GM12878 (cell line): ENCODE results near the gene NTPCR. TPM values are rescaled to one million over a fixed set of nuclear protein-coding genes. Genes with fewer than 3 reads are reported as not detected.

Experiments used
- ATAC-seq: fragments of 200-7000 bp; cut with Tn5 transposase; 3 replicates; pipeline ENCODE4 v1.9.1; 2020; ENCODE audit warnings: mild to moderate bottlenecking, moderate library complexity
- BruUV-seq: library from RNA; stranded (reverse); fragments of 400-500 nt; replicated peaks from 2 replicates; lab custom pipeline; 2021; lab: Mats Ljungman, UMichigan
- CTCF ChIA-PET: fragments of 300-600 bp; sonication (Branson Sonifier 250); formaldehyde crosslinking; extraction: SDS; loops from one replicate; lab custom pipeline; 2021; ENCODE audit warnings: inconsistent platforms; lab: Yijun Ruan, JAX
- POLR2A ChIA-PET: fragments of 350-600 bp; formaldehyde crosslinking; extraction: SDS; loops from one replicate; lab custom pipeline; 2021; ENCODE audit warnings: inconsistent platforms; lab: Charles Lee
- RAD21 ChIA-PET: fragments of 300-600 bp; sonication (Branson Sonifier 250); formaldehyde crosslinking; loops from one replicate; lab custom pipeline; 2023; ENCODE audit warnings: antibody characterized with exemption; ENCODE audit not compliant: unreplicated experiment; lab: Charles Lee
- SMC1A ChIA-PET: fragments of 300-600 bp; sonication (Branson Sonifier 250); formaldehyde crosslinking; loops from one replicate; lab custom pipeline; 2023; ENCODE audit not compliant: unreplicated experiment, uncharacterized antibody; lab: Charles Lee
- DNase-seq: peaks from one replicate; pipeline ENCODE4 v3.0.0-alpha.2; 2011; ENCODE audit warnings: low read depth, low spot score
- FAIRE-seq: peaks from 3 replicates; lab custom pipeline; 2011; peaks lifted over from hg19 to GRCh38; lab: Jason Lieb, UNC
- H2AFZ ChIP-seq: 2 replicates; pipeline ENCODE4 v1.6.0; 2011; ENCODE audit warnings: low read depth, low read length, control low read depth; ENCODE audit not compliant: control insufficient read depth
- H3K27ac ChIP-seq: 2 replicates; pipeline ENCODE4 v1.5.1; 2011; ENCODE audit warnings: control low read depth; ENCODE audit not compliant: control insufficient read depth, insufficient read depth
- H3K27me3 ChIP-seq, 2 experiments: replicated peaks in 1 of 2; 2 replicates each; pipeline versions ENCODE4 v1.6.0 to v1.6.1; 2011; ENCODE audit warnings: low read length in 1 of 2; ENCODE audit not compliant: control insufficient read depth in 2 of 2, insufficient read depth in 2 of 2
- H3K36me3 ChIP-seq, 2 experiments: 2 replicates each; pipeline ENCODE4 v1.5.1; 2011; ENCODE audit warnings: low read length in 1 of 2; ENCODE audit not compliant: control insufficient read depth in 2 of 2, insufficient read depth in 2 of 2
- H3K4me1 ChIP-seq: 2 replicates; pipeline ENCODE4 v1.6.1; 2011; ENCODE audit warnings: mild to moderate bottlenecking, low read length, moderate library complexity, mixed read lengths; ENCODE audit not compliant: control insufficient read depth, insufficient read depth
- H3K4me2 ChIP-seq: 2 replicates; pipeline ENCODE4 v1.6.0; 2011; ENCODE audit warnings: control low read depth; ENCODE audit not compliant: control insufficient read depth, insufficient read depth
- H3K4me3 ChIP-seq: fragments of 200-600 bp; sonication (generic); 2 replicates; pipeline ENCODE4 v1.5.1; 2016
- H3K79me2 ChIP-seq: 2 replicates; pipeline ENCODE4 v1.6.0; 2011; ENCODE audit warnings: low read length; ENCODE audit not compliant: control insufficient read depth, insufficient read depth
- H3K9ac ChIP-seq: 2 replicates; pipeline ENCODE4 v1.8.0; 2011; ENCODE audit warnings: low read length, control low read depth, mixed read lengths; ENCODE audit not compliant: control insufficient read depth, insufficient read depth
- H3K9me3 ChIP-seq: replicated peaks from 3 replicates; pipeline ENCODE4 v1.5.1; 2011; ENCODE audit warnings: mild to moderate bottlenecking, low read length; ENCODE audit not compliant: control insufficient read depth, insufficient read depth
- H4K20me1 ChIP-seq: 2 replicates; pipeline ENCODE4 v1.6.0; 2011; ENCODE audit not compliant: control insufficient read depth, insufficient read depth
- BCL11A ChIP-seq: IDR thresholded peaks from 2 replicates; pipeline ENCODE4 v1.6.1; 2011; ENCODE audit warnings: low read depth, low read length
- CBFB ChIP-seq: IDR thresholded peaks from 2 replicates; pipeline ENCODE4 v1.6.1; 2016; ENCODE audit warnings: antibody characterized with exemption, low read depth
- CBX5 ChIP-seq: sonication (generic); IDR thresholded peaks from 2 replicates; pipeline ENCODE4 v1.6.1; 2016; ENCODE audit warnings: low read depth, moderate library complexity, mild to moderate bottlenecking, inconsistent platforms
- EP300 ChIP-seq, 2 experiments: fragments of 150-350 bp in 1 of 2; IDR thresholded peaks; 2 replicates each; pipeline ENCODE4 v1.6.1; 2011 to 2012; ENCODE audit warnings: low read depth in 2 of 2, low read length in 2 of 2, borderline replicate concordance in 1 of 2, improper control_type of control experiment in 1 of 2, inconsistent platforms in 1 of 2; ENCODE audit not compliant: control insufficient read depth in 1 of 2
- HSF1 ChIP-seq: fragments of 150-350 bp; IDR thresholded peaks from 2 replicates; pipeline ENCODE4 v1.6.1; 2014; ENCODE audit warnings: mild to moderate bottlenecking, low read depth, low read length
- MTA3 ChIP-seq: IDR thresholded peaks from 2 replicates; pipeline ENCODE4 v1.6.1; 2012; ENCODE audit warnings: low read length, inconsistent platforms, borderline replicate concordance
- NBN ChIP-seq: fragments of 450-650 bp; IDR thresholded peaks from 2 replicates; pipeline ENCODE4 v1.6.1; 2016
- NRF1 ChIP-seq: conservative IDR thresholded peaks from 2 replicates; pipeline ENCODE4 v1.6.1; 2011; ENCODE audit warnings: mild to moderate bottlenecking, low read depth, low read length, improper control_type of control experiment
- PML ChIP-seq: IDR thresholded peaks from 2 replicates; pipeline ENCODE4 v1.6.1; 2012; ENCODE audit warnings: low read length, inconsistent platforms
- RB1 ChIP-seq: fragments of 450-650 bp; formaldehyde crosslinking; IDR thresholded peaks from 2 replicates; pipeline ENCODE4 v1.6.1; 2017; ENCODE audit warnings: mild to moderate bottlenecking, borderline replicate concordance
- SMC3 ChIP-seq: IDR thresholded peaks from 2 replicates; pipeline ENCODE4 v1.6.1; 2011; ENCODE audit warnings: low read length, improper control_type of control experiment, borderline replicate concordance
- SREBF1 ChIP-seq: IDR thresholded peaks from 2 replicates; pipeline ENCODE4 v1.6.1; 2012; ENCODE audit warnings: mild to moderate bottlenecking, low read length
- STAT1 ChIP-seq: fragments of 450-650 bp; conservative IDR thresholded peaks from 2 replicates; pipeline ENCODE4 v1.6.1; 2014; ENCODE audit warnings: antibody characterized with exemption, mild to moderate bottlenecking
- ZNF217 ChIP-seq: fragments of 450-650 bp; IDR thresholded peaks from 2 replicates; pipeline ENCODE4 v1.6.1; 2017; ENCODE audit warnings: antibody characterized with exemption, mild to moderate bottlenecking
- ZNF622 ChIP-seq: fragments of 450-650 bp; IDR thresholded peaks from 2 replicates; pipeline ENCODE4 v1.6.1; 2017; ENCODE audit warnings: mild to moderate bottlenecking, inconsistent platforms
- ZSCAN29 ChIP-seq: fragments of 450-650 bp; IDR thresholded peaks from 2 replicates; pipeline ENCODE4 v1.6.1; 2017; ENCODE audit warnings: mild to moderate bottlenecking, moderate library complexity
- WGBS: methylation state at CpG from one replicate; pipeline ENCODE4 v1.1.6; 2016; ENCODE audit warnings: low lambda C conversion rate; ENCODE audit not compliant: insufficient replicate concordance, insufficient coverage; ENCODE audit errors: missing lambda C conversion rate; 5-methylcytosine and 5-hydroxymethylcytosine counted together
- in situ Hi-C: fragments of 300-500 bp; cut with MboI; formaldehyde crosslinking; loops from 9 replicates; pipeline ENCODE4 v1.14.3; 2018; ENCODE audit warnings: mixed read lengths
- intact Hi-C: fragments of 100-400 bp; cut with micrococcal nuclease; formaldehyde crosslinking; loops from one replicate; pipeline ENCODE4 v1.14.2; 2022; ENCODE audit not compliant: unreplicated experiment
- polyA plus RNA-seq, 11 experiments: library from polyadenylated mRNA; depleted of rRNA in 4 of 11; unstranded in 6 of 11; stranded (reverse) in 5 of 11; fragments of >200 nt; fragmentation: Nextera tagmentation in 4 of 11; fragmentation: Illumina TruSeq in 1 of 11; extraction: Ambion mirVana in 4 of 11; extraction: Trizol in 1 of 11; gene quantifications; 1 replicate in 1 of 11; 2 replicates in 10 of 11; pipeline versions ENCODE4 v1.2.1 to v1.2.3, GENCODE V29; 2011 to 2016; ENCODE audit warnings: inconsistent platforms in 2 of 11, missing spikeins in 2 of 11, low read depth in 1 of 11
- total RNA-seq, 4 experiments: library from RNA; depleted of rRNA in 3 of 4; stranded (reverse); fragments of >200 nt in 3 of 4; fragmentation: Illumina TruSeq in 1 of 4; extraction: Trizol in 1 of 4; gene quantifications; 2 replicates each; pipeline versions ENCODE4 v1.2.1 to v1.2.3, GENCODE V29; 2013 to 2021
- TF ChIP-seq, protein P1 (sequence below): fragments of 450-650 bp; IDR thresholded peaks from 2 replicates; pipeline ENCODE4 v1.6.1; 2017; ENCODE audit warnings: borderline replicate concordance
- TF ChIP-seq, protein P2 (sequence below): fragments of 450-650 bp; IDR thresholded peaks from 2 replicates; pipeline ENCODE4 v1.6.1; 2017; ENCODE audit warnings: antibody characterized with exemption, mild to moderate bottlenecking, moderate library complexity
- TF ChIP-seq, protein P3 (sequence below): fragments of 450-650 bp; IDR thresholded peaks from 2 replicates; pipeline ENCODE4 v1.6.1; 2016; ENCODE audit warnings: mild to moderate bottlenecking

Gene NTPCR
- total and polyA plus RNA-seq, 10 of the 15 experiments (the other 5 are each of a cell fraction or from before 2014, with no cell fraction given) = 25.4 to 109 (median 56.6) TPM

GRCh38 chr1:232970508-232970907, 20.1 kb downstream of the NTPCR start:
- ChIA-PET RAD21 (no interaction called here), POLR2A (no interaction called here), SMC1A (interaction anchor here (0.9 kb wide), 1 partner anchor 17 kb away, joined by 3 read pairs; no protein-coding TSS in a partner anchor), CTCF (no interaction called here)
- no TSS peak for BruUV-seq
- no peak for ATAC-seq
- WGBS = 72% methylated on average over 4 of the region's 4 CpGs
- Histone ChIP-seq H3K27ac (no peak overlapping the region), H3K4me3 (no peak overlapping the region), H3K9me3 (peaks cover 13% of the 10 kb centered on the region), H3K9ac (no peak overlapping the region), H3K79me2 (no peaks in the 10 kb centered on the region), H3K4me1 (no peaks in the 10 kb centered on the region), H4K20me1 (no peaks in the 10 kb centered on the region), H3K27me3 (no peaks in the 10 kb centered on the region), H3K4me2 (no peak overlapping the region), H2AFZ (no peak overlapping the region), H3K36me3 (peaks cover 8 to 16% of the 10 kb centered on the region in 2 experiments)
- DNase-seq = no peak
- FAIRE-seq = no peak
- in situ Hi-C loops = no loop called here
- intact Hi-C loops = no loop called here
- TF ChIP-seq MTA3 (no peak), HSF1 (no peak), ZNF622 (no peak), SMC3 (no peak), ZNF217 (no peak), BCL11A (no peak), ZSCAN29 (no peak), PML (no peak), NRF1 (no peak), NBN (no peak), CBX5 (no peak), EP300 (IDR thresholded peaks at IDR 0.05; ENCODE audit: borderline replicate concordance in 1 of 2, control insufficient read depth in 1 of 2, low read depth in 2 of 2, low read length in 2 of 2) (no peak), RB1 (no peak), SREBF1 (no peak), STAT1 (no peak), CBFB (no peak)
- TF ChIP-seq, protein P1, sequence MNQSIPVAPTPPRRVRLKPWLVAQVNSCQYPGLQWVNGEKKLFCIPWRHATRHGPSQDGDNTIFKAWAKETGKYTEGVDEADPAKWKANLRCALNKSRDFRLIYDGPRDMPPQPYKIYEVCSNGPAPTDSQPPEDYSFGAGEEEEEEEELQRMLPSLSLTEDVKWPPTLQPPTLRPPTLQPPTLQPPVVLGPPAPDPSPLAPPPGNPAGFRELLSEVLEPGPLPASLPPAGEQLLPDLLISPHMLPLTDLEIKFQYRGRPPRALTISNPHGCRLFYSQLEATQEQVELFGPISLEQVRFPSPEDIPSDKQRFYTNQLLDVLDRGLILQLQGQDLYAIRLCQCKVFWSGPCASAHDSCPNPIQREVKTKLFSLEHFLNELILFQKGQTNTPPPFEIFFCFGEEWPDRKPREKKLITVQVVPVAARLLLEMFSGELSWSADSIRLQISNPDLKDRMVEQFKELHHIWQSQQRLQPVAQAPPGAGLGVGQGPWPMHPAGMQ = no peak
- TF ChIP-seq, protein P2, sequence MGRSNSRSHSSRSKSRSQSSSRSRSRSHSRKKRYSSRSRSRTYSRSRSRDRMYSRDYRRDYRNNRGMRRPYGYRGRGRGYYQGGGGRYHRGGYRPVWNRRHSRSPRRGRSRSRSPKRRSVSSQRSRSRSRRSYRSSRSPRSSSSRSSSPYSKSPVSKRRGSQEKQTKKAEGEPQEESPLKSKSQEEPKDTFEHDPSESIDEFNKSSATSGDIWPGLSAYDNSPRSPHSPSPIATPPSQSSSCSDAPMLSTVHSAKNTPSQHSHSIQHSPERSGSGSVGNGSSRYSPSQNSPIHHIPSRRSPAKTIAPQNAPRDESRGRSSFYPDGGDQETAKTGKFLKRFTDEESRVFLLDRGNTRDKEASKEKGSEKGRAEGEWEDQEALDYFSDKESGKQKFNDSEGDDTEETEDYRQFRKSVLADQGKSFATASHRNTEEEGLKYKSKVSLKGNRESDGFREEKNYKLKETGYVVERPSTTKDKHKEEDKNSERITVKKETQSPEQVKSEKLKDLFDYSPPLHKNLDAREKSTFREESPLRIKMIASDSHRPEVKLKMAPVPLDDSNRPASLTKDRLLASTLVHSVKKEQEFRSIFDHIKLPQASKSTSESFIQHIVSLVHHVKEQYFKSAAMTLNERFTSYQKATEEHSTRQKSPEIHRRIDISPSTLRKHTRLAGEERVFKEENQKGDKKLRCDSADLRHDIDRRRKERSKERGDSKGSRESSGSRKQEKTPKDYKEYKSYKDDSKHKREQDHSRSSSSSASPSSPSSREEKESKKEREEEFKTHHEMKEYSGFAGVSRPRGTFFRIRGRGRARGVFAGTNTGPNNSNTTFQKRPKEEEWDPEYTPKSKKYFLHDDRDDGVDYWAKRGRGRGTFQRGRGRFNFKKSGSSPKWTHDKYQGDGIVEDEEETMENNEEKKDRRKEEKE = no peak
- TF ChIP-seq, protein P3, sequence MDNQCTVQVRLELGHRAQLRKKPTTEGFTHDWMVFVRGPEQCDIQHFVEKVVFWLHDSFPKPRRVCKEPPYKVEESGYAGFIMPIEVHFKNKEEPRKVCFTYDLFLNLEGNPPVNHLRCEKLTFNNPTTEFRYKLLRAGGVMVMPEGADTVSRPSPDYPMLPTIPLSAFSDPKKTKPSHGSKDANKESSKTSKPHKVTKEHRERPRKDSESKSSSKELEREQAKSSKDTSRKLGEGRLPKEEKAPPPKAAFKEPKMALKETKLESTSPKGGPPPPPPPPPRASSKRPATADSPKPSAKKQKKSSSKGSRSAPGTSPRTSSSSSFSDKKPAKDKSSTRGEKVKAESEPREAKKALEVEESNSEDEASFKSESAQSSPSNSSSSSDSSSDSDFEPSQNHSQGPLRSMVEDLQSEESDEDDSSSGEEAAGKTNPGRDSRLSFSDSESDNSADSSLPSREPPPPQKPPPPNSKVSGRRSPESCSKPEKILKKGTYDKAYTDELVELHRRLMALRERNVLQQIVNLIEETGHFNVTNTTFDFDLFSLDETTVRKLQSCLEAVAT = no peak
